Endometrial microvascular endothelial cells (primary cell): ENCODE data around the gene KMT2A. TPM values are rescaled to one million over a fixed set of nuclear protein-coding genes. Genes with fewer than 3 reads are reported as not detected.

Experiments used
- in situ Hi-C: cut with HindIII; loops from 2 replicates; pipeline ENCODE4 v1.10.0; 2017; ENCODE audit warnings: low sequenced_read_pairs, low pct_unique_long_range_greater_than_20kb; ENCODE audit errors: inconsistent ontology term
- total RNA-seq: library from RNA; depleted of rRNA; stranded (reverse); fragments of >200 nt; gene quantifications from one replicate; pipeline ENCODE4 v1.2.3, GENCODE V29; 2015; ENCODE audit errors: inconsistent ontology term

KMT2A gene
- total RNA-seq, 1 donor from 2014 or later, result 29.9 TPM

DNA sequence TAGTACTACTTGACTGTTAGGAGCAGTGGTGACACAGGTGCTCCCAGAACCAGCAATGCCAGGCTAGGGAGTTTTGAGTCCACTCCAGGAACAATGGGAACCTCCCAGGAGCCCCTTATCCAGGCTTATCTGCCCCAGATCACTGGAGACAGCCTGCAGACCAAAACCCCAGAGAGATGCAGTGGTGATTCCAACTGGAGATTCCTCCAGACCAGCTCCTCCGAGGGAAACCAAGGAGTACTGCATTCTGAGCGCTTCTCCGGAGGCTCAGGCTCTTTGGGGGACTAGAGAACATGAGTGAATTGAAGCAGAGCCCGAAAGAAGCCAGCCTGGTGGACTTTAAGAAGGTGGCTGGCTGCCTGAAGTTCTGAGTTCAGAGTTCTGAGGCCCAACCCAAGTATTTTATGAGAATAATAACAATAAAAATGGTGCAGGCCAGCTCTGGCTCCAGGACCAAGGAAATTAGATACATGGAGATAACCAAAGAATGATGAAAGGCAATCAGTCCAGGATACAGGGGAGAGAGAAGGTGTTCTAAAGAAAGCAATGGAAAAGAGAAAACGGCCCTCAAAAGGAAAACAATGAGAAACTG is 93.4 kb downstream of the KMT2A start:
- in situ Hi-C loops, result no loop called here

DNA sequence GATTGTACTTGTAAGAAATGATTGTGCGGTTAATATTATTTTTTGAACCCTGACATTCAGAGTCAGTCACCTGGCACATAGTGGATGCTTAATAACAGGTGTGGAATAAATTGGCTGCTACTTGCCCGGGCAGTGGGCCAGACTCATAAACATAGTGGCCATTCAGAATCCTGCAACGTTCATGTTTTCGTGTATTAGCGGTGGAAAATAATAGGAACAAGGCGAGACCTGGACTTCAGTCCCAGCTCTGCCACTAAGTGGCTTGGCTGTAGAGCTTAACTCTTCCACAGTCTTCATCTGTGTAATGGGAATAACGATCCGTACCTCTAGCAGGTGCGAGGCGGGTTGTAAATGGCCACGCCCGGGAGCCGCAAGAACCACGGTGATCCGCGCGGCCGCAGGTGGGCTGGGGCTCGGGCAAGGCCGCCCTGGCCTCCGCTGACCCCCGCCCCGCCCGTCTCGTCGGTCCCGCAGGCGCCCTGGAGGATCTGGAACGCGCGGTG is 93.9 kb downstream of the KMT2A start:
- in situ Hi-C loops, result no loop called here

DNA sequence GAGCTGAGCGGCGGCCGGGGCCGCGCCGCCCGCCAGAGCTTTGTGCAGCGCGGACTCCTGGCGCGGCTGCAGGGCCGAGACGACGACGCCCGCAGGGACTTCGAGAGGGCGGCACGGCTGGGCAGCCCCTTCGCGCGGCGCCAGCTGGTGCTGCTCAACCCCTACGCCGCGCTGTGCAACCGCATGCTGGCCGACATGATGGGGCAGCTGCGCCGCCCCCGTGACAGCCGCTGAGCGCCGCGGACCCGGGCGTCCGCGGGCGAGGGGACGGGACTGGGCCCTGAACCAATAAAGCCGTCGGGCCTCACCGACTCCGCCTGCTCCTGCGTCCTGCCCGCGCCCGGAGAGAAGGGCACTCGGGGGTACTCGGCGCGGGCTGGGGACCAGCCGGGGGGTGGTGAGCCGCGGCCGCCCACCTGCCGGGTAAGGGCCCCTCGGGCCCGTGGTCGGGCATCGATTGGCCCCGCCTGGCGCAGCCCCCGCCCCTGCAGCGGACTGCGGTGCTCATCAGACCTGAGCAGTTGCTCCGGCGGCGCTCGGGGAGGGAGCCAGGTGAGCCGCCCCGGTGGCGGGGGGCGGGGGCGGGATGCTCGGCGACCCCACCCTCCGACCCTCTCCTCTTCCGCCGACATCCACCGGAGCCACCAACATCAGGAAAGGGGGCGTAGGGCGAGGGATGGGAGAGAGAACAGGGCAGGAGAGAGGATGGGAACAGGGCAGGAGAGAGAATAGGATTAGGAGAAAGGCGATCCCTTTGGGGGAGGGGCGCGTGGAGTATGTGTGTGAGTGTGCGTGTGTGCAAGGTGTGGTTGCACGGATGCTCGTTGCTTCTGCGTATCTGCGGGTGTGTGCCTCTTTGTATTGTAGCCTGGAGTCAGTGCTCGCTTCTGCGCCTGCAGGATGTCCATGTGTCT is 94.6 kb downstream of the KMT2A start, which contains the start of gene TMEM25:
Gene TMEM25, plus strand, starts transcription at position 510 of the 914 bp plus-strand sequence. CDS start 610 bp downstream, outside the sequence.
- in situ Hi-C loops, result no loop called here

DNA sequence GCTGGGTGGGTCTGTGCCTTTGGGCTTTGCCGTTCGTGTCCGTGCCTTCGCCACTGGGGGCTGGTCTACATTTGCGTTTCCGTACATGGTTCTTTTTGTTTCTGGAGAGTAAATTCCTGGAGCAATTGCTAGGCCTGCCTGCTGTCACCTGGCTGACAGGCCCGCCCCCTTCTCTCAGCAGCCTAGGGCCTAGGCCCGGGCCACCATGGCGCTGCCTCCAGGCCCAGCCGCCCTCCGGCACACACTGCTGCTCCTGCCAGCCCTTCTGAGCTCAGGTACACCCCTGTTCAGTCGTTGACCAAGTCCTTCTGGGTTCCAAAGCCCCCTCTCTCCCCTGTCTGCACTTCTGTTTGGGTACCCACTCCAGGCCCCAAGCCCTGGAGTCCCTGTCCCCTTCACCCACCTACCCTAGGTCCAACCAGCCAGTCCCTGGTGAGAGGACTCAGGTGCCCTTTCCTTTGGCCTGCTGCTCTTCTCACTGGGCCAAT is 95.3 kb downstream of the KMT2A start:
- in situ Hi-C loops, result no loop called here

DNA sequence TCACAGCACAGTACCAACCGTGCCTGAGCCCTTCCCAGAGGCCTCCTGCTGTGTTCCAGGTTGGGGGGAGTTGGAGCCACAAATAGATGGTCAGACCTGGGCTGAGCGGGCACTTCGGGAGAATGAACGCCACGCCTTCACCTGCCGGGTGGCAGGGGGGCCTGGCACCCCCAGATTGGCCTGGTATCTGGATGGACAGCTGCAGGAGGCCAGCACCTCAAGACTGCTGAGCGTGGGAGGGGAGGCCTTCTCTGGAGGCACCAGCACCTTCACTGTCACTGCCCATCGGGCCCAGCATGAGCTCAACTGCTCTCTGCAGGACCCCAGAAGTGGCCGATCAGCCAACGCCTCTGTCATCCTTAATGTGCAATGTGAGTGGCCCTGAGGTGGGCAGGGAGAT is 95.8 kb downstream of the KMT2A start:
- in situ Hi-C loops, result no loop called here

DNA sequence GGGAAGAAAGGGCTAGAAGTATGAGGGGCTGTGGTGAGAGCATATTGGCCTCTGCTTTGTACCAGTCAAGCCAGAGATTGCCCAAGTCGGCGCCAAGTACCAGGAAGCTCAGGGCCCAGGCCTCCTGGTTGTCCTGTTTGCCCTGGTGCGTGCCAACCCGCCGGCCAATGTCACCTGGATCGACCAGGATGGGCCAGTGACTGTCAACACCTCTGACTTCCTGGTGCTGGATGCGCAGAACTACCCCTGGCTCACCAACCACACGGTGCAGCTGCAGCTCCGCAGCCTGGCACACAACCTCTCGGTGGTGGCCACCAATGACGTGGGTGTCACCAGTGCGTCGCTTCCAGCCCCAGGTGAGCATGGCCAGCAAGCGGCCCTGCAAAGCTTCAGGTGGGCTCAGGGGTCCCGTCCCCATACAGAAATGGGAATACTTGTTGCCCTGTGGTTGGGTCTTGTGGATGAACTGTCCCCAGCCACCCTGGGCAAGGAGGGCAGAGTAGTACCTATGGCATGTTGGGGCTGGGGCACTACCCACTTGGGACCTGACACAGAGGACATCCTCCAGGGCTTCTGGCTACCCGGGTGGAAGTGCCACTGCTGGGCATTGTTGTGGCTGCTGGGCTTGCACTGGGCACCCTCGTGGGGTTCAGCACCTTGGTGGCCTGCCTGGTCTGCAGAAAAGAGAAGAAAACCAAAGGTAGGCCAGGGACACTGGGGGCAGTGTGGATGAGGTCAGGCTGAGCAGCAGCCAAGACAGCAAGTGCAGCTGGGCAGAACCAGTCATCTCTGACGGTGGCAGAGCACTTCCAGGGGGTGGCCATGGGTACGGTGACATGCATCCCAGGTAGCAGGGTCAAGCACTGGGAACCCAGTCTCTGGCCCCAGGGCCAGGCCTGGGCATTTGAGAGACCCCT is 96.8 kb downstream of the KMT2A start:
- in situ Hi-C loops, result no loop called here

DNA sequence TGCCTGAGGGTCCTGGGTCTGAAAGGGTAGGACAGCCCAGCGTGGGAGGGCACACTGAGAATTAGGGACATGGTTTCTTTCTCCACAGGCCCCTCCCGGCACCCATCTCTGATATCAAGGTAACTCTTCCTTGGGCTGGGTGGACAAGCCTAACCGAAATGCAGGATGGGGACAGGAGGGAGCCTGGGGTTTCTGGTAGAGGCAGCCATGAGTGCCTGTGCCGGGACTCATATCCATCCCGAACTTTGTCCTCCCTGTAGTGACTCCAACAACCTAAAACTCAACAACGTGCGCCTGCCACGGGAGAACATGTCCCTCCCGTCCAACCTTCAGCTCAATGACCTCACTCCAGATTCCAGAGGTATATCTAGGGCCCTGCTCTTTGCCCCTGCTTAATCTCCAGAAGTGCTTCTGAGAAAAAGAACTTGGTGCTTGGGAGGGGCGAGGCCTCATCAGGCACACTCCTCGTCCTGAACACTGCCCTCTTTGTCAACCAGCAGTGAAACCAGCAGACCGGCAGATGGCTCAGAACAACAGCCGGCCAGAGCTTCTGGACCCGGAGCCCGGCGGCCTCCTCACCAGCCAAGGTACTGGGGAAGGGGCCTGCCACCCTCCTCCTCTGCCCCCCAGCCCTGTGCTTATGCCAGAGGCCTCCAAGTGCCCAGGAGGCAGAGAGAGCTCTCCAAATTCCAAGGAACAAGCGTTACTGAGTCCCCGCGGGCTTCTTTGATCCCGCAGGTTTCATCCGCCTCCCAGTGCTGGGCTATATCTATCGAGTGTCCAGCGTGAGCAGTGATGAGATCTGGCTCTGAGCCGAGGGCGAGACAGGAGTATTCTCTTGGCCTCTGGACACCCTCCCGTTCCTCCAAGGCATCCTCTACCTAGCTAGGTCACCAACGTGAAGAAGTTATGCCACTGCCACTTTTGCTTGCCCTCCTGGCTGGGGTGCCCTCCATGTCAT is 97.8 kb downstream of the KMT2A start:
- in situ Hi-C loops, result no loop called here

DNA sequence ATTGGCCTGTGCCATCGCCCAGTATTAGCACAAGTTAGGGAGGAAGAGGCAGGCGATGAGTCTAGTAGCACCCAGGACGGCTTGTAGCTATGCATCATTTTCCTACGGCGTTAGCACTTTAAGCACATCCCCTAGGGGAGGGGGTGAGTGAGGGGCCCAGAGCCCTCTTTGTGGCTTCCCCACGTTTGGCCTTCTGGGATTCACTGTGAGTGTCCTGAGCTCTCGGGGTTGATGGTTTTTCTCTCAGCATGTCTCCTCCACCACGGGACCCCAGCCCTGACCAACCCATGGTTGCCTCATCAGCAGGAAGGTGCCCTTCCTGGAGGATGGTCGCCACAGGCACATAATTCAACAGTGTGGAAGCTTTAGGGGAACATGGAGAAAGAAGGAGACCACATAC is 99.0 kb downstream of the KMT2A start:
- in situ Hi-C loops, result no loop called here

DNA sequence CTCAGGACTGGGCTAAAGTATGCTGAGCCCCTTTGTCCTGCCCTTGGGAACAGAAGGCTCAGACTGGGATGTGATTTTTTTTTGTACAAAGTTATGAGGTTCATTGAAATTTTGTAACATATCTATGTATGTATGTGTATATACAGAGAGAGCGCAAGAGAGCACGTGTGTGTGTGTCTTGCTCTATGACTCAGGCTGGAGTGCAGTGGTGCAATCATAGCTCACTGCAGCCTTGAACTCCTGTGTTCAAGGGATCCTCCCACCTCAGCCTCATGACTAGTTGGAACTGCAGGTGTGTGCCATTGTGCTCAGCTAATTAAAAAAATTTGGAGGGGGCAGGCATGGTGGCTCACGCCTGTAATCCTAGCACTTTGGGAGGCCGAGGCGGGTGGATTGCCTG is 100.4 kb downstream of the KMT2A start:
- in situ Hi-C loops, result no loop called here

DNA sequence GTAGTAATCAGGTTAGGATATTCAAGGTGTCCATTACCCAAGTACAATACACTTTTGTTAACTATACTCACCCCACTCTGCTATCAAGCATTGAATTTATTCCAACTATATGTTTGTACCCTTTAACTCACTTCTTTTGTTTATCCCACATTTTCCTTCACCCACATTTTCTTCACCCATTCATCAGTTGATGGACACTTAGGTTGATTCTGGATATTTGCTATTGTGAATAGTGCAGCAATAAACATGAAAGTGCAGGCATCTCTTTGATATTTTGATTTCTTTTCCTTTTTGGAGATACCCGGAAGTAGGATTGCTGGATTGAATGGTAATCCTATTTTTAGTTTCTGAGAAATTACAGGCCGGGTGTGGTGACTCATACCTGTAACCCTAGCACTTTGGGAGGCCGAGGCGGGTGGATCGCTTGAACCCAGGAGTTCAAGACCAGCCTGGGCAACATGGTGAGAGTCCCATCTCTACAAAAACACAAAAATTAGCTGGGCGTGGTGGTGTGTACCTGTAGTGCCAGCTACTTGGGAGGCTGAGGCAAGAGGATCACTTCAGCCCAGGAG is 101.2 kb downstream of the KMT2A start:
- in situ Hi-C loops, result no loop called here

DNA sequence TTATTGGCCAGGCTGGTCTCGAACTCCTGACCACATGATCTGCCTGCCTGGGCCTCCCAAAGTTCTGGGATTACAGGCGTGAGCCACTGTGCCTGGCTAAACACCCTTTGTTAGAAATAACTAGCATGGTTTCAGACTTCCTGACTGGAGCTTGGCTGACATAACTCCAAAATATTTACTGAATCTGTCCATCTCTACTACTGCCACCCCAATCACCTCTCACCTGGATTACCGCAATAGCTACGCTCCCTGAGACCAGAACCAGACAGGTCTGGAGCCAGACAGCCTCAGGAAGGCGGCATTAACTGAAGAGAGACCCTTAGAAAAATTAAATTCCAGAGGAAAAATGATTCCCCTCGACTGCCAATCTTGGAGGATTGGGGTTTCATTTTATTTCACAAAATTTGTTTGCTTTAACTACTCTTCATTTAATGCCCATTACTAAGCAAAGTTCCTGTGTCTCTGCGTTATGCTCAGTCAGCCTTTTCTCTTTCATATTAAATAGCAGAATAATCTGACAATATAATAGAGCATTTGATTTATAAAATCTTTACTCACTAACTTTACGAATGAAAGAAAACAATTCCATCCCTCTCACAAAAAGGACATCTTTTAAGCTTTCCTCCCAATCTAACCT is 107.8 kb downstream of the KMT2A start:
- in situ Hi-C loops, result no loop called here

DNA sequence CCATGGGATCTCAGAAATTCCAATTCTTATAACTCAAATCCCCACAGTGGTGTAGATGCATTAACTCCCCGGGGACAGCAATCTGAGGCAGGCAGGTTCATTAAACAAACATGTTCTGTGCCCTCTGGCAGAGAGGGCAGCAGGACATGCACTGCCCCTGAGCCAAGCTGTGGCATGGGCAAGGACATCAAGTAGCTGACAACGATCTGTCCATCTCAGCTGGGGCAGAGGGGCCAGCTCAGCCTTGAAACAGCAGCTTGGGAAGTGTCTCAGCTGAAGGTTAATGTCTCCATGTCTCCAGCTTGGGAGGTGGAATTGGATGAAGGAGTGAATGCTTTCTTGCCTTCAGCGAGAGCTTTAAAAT is 108.3 kb downstream of the KMT2A start:
- in situ Hi-C loops, result no loop called here

DNA sequence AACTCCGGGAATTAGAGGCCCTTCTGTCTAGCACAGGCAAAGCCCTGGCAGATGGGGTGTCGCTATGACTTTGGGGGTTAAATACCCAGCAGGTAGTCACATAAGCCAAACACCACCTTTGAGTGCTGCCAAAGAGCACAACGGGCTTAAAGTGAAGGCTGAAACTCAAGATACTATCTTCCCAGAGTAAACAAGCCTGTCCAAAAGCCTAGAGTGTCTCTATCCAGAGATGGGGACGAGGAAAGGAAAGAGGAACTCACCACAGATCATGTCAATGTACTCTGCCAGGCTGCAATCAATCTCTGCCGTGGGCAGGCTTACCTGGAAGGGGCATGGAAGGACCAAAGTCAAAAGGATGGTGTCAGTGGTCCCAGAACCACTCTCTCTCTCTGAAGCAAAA is 109.2 kb downstream of the KMT2A start:
- in situ Hi-C loops, result no loop called here

DNA sequence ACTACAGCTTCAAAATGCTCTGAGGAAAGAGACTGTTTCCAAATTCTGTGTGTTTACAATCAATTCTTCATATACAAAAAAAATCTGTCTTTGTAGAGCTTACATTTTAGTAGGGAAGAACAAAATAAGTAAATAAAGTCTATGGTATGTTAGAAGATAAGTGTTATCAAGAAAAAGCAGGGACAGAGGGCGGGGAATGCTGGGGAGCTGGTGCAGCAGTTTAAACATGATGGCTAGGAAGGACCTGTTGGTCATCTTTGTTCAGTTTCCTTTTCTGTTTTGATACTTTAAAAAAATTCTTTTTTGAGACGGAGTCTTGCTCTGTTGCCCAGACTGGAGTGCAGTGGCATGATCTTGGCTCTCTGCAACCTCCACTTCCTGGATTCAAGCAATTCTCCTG is 110.8 kb downstream of the KMT2A start:
- in situ Hi-C loops, result no loop called here

DNA sequence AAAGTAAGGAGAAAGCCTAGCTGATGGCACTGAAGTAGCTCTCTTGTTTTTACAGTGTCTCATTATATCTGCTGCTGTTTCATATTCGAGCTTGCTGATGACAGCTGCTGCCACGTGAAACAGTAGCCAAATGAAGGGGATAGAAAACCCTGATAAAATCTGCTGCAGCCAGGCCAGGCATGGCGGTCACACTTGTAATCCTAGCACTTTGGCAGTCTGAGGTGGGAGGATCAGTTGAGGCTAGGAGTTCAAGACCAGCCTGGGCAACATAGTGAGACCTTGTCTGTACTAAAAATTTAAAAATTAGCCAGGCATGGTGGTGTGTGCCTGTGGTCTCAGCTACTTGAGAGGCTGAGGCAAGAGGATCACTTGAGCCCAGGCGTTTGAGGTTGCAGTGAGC is 116.0 kb downstream of the KMT2A start:
- in situ Hi-C loops, result no loop called here

DNA sequence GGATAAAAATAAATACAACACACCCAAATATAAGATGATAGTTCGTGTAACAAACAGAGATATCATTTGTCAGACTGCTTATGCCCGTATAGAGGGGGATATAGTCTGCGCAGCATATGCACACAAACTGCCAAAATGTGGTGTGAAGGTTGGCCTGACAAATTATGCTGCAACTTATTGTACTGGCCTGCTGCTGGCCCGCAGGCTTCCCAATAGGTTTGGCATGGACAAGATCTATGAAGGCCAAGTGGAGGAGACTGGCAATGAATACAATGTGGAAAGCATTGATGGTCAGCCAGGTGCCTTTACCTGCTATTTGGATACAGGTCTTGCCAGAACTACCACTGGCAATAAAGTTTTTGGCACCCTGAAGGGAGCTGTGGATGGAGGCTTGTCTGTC is 124.5 kb downstream of the KMT2A start:
- in situ Hi-C loops, result no loop called here

DNA sequence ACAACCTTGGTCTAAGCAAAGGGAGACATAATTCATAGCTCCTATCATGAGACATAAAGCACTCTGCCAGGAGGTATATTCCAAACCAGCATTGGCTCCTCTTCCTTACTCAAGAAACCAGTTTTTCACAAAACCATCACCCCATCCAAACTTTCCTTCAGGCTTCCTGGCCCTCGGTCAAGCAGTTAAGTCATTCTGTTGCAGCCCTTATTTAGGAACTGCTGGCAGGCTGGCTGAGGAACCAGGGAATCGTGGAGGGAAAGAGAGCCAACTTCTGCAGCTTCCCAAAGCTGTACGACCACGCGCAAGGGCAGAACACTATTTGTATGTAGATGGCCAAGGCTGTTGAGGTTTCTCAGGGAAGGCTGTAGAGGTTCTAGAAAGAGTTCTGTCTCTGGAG is 128.8 kb downstream of the KMT2A start:
- in situ Hi-C loops, result no loop called here
